ENCODE data around the gene VWF. TPM values are rescaled to one million over a fixed set of nuclear protein-coding genes. Genes with fewer than 3 reads are reported as not detected.

Gene VWF
- total and polyA plus RNA-seq, 2 experiments from 2014 or later = 0.42 to 0.56 TPM

DNA sequence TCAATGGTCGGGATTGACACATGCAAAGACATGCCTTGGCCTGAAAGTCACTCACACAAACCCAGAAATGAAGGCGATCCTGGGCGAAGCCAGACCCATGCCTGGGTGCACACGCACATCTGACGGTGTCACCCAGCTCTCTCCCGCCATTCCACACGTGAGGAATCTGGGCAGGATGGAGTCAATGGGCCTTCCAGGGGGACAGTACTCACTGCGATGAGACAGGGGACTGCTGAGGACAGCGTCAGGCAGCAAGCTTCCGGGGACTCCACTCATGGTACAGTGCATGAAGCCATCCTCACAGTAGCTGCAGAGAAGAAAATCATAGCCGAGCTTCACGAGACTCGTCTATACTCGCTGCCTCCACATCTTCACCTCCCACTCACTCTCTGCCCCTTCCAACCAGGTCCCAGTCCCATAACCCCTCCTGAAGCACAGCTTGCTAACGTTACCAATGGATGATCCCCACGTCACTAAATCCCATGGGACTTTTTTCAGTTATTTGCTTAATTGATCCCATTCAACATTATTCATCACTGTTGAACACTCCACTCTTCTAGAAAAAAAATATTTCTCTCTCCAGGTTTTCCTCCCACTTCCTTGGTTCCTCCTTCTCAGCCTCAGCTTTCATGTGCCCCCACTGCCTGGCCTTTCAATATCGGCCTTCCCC, 77.8 kb downstream of the VWF start (continued):
- TF ChIP-seq, protein P1, sequence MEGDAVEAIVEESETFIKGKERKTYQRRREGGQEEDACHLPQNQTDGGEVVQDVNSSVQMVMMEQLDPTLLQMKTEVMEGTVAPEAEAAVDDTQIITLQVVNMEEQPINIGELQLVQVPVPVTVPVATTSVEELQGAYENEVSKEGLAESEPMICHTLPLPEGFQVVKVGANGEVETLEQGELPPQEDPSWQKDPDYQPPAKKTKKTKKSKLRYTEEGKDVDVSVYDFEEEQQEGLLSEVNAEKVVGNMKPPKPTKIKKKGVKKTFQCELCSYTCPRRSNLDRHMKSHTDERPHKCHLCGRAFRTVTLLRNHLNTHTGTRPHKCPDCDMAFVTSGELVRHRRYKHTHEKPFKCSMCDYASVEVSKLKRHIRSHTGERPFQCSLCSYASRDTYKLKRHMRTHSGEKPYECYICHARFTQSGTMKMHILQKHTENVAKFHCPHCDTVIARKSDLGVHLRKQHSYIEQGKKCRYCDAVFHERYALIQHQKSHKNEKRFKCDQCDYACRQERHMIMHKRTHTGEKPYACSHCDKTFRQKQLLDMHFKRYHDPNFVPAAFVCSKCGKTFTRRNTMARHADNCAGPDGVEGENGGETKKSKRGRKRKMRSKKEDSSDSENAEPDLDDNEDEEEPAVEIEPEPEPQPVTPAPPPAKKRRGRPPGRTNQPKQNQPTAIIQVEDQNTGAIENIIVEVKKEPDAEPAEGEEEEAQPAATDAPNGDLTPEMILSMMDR (conservative IDR thresholded peaks at IDR 0.05; ENCODE audit: low read depth in 2 of 2) = no peak
- TF ChIP-seq EZH2phosphoT487 (IDR thresholded peaks at IDR 0.05; ENCODE audit: unreplicated experiment) = no peak
- TF ChIP-seq, protein P2, sequence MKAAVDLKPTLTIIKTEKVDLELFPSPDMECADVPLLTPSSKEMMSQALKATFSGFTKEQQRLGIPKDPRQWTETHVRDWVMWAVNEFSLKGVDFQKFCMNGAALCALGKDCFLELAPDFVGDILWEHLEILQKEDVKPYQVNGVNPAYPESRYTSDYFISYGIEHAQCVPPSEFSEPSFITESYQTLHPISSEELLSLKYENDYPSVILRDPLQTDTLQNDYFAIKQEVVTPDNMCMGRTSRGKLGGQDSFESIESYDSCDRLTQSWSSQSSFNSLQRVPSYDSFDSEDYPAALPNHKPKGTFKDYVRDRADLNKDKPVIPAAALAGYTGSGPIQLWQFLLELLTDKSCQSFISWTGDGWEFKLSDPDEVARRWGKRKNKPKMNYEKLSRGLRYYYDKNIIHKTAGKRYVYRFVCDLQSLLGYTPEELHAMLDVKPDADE (IDR thresholded peaks at IDR 0.05) = no peak

DNA sequence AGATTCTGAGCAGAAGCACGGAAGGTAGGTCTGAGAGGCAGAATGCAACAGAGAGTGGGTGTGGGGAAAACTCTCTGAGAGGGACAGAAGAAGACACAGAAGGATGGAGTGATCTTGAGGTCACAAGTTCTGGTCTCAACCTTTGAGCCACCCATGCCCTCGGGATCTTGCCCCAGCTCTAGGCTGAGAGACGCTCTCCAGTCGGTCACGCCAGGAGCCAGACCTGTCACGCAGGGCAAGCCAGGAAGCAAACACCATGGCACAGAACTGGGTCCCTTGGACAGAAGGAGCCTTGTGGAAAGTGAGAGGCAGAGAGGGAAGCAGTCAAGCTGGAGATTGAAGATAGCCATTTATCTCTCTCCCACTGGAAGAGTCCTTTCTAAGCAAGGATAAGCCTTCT, 79.0 kb downstream of the VWF start:
- Mint-ChIP-seq H3K27me3 (ENCODE audit: insufficient read depth, low read depth, poor library complexity) (peaks cover 1% of the 10 kb centered on the region), H3K4me1 (no peaks in the 10 kb centered on the region), H3K36me3 (ENCODE audit: low read depth) (no peaks in the 10 kb centered on the region), H3K27ac (no peak overlapping the region), H3K4me3 (no peak overlapping the region), H3K9me3 (no peaks in the 10 kb centered on the region)
- Histone ChIP-seq H3K36me3 (ENCODE audit: insufficient read depth) (no peaks in the 10 kb centered on the region), H3K4me2 (no peak overlapping the region), H3K9me2 (ENCODE audit: insufficient read depth) (0 out of 2 replicates have a peak, but pooled peaks cover 3% of the 10 kb centered on the region), H3K27ac (ENCODE audit: low read depth) (no peak overlapping the region), H4K20me1 (replicated peaks; ENCODE audit: insufficient read depth) (no peaks in the 10 kb centered on the region), H3K79me2 (replicated peaks; ENCODE audit: insufficient read depth) (no peaks in the 10 kb centered on the region), H3K27me3 (ENCODE audit: insufficient read depth) (no peaks in the 10 kb centered on the region), H3K4me3 (no peak overlapping the region), H3K4me1 (ENCODE audit: insufficient read depth) (no peaks in the 10 kb centered on the region), H3F3A (replicated peaks; ENCODE audit: low read depth) (no peaks in the 10 kb centered on the region), H2AFZ (no peak overlapping the region)
- DNase-seq (ENCODE audit: low spot score) = no peak
- no peak for ATAC-seq
- TF ChIP-seq NANOG (IDR thresholded peaks at IDR 0.05; ENCODE audit: borderline replicate concordance) (no peak), ZNF114 (CRISPR knock-in tag; IDR thresholded peaks at IDR 0.05) (no peak), ZNF331 (CRISPR knock-in tag; IDR thresholded peaks at IDR 0.05; ENCODE audit: low read depth) (no peak), CREB1 (CRISPR knock-in tag; IDR thresholded peaks at IDR 0.05; ENCODE audit: low read depth) (no peak), EZH2 (IDR thresholded peaks at IDR 0.05; ENCODE audit: low read depth, unreplicated experiment) (no peak), STAT1 (IDR thresholded peaks at IDR 0.05; ENCODE audit: unreplicated experiment) (no peak), EZH2phosphoT487 (IDR thresholded peaks at IDR 0.05; ENCODE audit: unreplicated experiment) (no peak), JUNB (IDR thresholded peaks at IDR 0.05; ENCODE audit: unreplicated experiment) (no peak), POLR2AphosphoS5 (IDR thresholded peaks at IDR 0.05; ENCODE audit: low read depth) (no peak)
- TF ChIP-seq, protein P2 (IDR thresholded peaks at IDR 0.05) = no peak
- TF ChIP-seq, protein P1 (conservative IDR thresholded peaks at IDR 0.05; ENCODE audit: low read depth in 2 of 2) = no peak
- TF ChIP-seq, protein P3, sequence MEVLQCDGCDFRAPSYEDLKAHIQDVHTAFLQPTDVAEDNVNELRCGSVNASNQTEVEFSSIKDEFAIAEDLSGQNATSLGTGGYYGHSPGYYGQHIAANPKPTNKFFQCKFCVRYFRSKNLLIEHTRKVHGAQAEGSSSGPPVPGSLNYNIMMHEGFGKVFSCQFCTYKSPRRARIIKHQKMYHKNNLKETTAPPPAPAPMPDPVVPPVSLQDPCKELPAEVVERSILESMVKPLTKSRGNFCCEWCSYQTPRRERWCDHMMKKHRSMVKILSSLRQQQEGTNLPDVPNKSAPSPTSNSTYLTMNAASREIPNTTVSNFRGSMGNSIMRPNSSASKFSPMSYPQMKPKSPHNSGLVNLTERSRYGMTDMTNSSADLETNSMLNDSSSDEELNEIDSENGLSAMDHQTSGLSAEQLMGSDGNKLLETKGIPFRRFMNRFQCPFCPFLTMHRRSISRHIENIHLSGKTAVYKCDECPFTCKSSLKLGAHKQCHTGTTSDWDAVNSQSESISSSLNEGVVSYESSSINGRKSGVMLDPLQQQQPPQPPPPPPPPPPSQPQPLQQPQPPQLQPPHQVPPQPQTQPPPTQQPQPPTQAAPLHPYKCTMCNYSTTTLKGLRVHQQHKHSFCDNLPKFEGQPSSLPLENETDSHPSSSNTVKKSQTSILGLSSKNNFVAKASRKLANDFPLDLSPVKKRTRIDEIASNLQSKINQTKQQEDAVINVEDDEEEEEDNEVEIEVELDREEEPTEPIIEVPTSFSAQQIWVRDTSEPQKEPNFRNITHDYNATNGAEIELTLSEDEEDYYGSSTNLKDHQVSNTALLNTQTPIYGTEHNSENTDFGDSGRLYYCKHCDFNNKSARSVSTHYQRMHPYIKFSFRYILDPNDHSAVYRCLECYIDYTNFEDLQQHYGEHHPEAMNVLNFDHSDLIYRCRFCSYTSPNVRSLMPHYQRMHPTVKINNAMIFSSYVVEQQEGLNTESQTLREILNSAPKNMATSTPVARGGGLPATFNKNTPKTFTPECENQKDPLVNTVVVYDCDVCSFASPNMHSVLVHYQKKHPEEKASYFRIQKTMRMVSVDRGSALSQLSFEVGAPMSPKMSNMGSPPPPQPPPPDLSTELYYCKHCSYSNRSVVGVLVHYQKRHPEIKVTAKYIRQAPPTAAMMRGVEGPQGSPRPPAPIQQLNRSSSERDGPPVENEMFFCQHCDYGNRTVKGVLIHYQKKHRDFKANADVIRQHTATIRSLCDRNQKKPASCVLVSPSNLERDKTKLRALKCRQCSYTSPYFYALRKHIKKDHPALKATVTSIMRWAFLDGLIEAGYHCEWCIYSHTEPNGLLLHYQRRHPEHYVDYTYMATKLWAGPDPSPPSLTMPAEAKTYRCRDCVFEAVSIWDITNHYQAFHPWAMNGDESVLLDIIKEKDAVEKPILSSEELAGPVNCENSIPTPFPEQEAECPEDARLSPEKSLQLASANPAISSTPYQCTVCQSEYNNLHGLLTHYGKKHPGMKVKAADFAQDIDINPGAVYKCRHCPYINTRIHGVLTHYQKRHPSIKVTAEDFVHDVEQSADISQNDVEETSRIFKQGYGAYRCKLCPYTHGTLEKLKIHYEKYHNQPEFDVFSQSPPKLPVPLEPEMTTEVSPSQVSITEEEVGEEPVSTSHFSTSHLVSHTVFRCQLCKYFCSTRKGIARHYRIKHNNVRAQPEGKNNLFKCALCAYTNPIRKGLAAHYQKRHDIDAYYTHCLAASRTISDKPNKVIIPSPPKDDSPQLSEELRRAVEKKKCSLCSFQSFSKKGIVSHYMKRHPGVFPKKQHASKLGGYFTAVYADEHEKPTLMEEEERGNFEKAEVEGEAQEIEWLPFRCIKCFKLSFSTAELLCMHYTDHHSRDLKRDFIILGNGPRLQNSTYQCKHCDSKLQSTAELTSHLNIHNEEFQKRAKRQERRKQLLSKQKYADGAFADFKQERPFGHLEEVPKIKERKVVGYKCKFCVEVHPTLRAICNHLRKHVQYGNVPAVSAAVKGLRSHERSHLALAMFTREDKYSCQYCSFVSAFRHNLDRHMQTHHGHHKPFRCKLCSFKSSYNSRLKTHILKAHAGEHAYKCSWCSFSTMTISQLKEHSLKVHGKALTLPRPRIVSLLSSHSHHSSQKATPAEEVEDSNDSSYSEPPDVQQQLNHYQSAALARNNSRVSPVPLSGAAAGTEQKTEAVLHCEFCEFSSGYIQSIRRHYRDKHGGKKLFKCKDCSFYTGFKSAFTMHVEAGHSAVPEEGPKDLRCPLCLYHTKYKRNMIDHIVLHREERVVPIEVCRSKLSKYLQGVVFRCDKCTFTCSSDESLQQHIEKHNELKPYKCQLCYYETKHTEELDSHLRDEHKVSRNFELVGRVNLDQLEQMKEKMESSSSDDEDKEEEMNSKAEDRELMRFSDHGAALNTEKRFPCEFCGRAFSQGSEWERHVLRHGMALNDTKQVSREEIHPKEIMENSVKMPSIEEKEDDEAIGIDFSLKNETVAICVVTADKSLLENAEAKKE (CRISPR knock-in tag; IDR thresholded peaks at IDR 0.05) = no peak
